AG09319 (cell line): ENCODE results near the gene TH.

Source experiments
- DNase-seq: peaks from one replicate; pipeline ENCODE4 v3.0.0-alpha.2; 2010; ENCODE audit warnings: low read depth; ENCODE audit errors: extremely low read depth
- CTCF ChIP-seq: IDR thresholded peaks from 2 replicates; pipeline ENCODE4 v1.5.1; 2011; ENCODE audit warnings: low read depth, mild to moderate bottlenecking, inconsistent platforms, low read length, moderate library complexity

The TH gene

DNA sequence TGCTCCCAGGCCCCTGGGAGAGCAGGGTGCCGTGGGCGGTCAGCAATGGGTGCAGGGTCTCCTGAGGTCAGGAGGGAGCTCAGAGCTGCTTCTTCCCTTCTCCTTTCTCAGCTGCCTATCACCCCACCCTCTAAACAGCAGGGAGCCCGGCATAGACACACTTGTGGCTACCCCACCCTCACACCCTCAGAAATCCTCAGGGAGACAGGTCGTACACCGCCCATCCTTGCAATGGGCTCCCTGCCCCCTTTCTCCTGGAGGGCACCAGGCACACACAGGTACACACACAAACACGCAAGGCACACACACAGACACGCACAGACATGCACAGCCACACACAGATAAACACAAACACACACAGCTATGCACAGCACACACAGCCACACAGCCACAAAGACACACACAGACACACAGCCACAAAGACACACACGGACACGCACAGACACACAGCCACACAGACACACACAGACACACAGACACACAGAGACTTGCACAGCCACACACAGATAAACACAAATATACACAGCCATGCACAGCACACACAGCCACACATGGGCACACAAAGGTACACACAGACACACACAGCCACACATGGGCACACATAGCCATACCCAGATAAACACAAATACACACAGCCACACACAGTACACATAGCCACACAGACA is 44.9 kb upstream of the TH start:
- DNase-seq: no peak

GRCh38 chr11:2215561-2216399 is 44.2 kb upstream of the TH start:
- no peak for DNase-seq
- TF ChIP-seq CTCF: no peak

More for the DNA sequence above, 44.9 kb upstream of the TH start:
- TF ChIP-seq CTCF: no peak

GRCh38 chr11:2215230-2215560 is 43.6 kb upstream of the TH start:
- no peak for DNase-seq
- TF ChIP-seq CTCF: no peak

- TF ChIP-seq CTCF: no peak
- no peak for DNase-seq
Measured at GRCh38 chr11:2214527-2215229, 43.1 kb upstream of the TH start.

DNA sequence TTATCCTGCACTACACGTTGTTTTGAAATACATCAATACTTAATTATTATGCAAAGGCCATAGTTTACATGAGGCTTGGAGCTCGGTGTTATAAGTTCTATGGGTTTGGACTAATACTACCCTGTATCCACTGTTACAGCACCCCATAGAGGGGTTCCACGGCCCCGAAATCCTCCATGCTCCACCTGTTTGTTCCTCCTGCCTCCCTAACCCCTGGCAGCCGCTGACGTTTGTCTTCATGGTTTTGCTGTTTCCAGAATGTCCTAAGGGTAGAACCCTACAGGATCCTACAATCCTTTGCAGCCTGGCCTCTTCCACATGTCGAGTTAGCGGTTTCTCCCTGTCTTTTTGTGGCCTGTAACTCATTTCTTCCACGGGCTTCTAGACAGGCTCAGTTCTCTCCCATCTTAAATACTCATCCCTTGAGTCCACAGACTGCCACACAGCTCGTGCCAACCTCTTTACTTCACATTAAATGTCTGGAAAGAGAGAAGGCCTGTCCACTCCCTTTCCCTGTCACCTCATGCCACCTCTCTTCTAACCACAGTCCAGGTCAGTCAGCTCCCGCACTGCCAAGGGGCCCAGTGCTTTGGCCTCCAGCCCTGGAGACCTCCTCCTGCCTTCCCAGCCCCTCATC is 42.4 kb upstream of the TH start:
- no peak for TF ChIP-seq CTCF

GRCh38 chr11:2213384-2213842 is 41.8 kb upstream of the TH start:
- no peak for TF ChIP-seq CTCF
- no peak for DNase-seq

More for the DNA sequence above, 42.4 kb upstream of the TH start:
- no peak for DNase-seq
